C4-2B (cell line): ENCODE measurements around the gene ABCA6.

Experiments
- ZFX ChIP-seq: fragments of 450-650 bp; IDR thresholded peaks from 2 replicates; pipeline ENCODE4 v1.6.1; 2017
- TF ChIP-seq, protein P1 (sequence below): fragments of 450-650 bp; conservative IDR thresholded peaks from 2 replicates; pipeline ENCODE4 v1.5.1; 2017; ENCODE audit warnings: mild to moderate bottlenecking

DNA sequence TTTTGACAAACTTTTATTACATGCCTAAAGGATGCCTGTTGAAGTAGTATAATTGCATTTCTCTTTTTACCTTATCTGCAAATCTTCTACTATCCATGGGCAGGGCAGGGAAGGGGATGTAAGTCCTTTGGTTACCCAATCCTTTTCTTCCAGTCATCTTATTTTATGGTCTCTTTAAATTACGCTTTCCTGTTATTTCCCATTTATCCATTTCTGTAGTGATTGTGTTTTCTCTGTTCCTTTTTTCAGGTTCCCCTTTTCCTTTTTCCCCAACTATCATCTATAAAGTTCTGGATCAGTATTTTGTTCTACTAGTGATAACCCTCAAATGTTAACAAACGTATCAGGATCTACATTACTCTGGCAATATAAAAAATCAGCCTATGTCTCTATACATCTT is 77.7 kb downstream of the ABCA6 start:
- TF ChIP-seq, protein P1, sequence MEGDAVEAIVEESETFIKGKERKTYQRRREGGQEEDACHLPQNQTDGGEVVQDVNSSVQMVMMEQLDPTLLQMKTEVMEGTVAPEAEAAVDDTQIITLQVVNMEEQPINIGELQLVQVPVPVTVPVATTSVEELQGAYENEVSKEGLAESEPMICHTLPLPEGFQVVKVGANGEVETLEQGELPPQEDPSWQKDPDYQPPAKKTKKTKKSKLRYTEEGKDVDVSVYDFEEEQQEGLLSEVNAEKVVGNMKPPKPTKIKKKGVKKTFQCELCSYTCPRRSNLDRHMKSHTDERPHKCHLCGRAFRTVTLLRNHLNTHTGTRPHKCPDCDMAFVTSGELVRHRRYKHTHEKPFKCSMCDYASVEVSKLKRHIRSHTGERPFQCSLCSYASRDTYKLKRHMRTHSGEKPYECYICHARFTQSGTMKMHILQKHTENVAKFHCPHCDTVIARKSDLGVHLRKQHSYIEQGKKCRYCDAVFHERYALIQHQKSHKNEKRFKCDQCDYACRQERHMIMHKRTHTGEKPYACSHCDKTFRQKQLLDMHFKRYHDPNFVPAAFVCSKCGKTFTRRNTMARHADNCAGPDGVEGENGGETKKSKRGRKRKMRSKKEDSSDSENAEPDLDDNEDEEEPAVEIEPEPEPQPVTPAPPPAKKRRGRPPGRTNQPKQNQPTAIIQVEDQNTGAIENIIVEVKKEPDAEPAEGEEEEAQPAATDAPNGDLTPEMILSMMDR: no peak
- no peak for TF ChIP-seq ZFX
